Stimulated activated CD4-positive, alpha-beta T cell treated with anti-CD3 and anti-CD28 coated beads, Interleukin-2, amount 100 ng/mL, for 48 hours (primary cell): ENCODE data around the gene SLC3A2.
"Not testable (repeated sequence)": the region's sequence is repeated elsewhere in the genome, so short reads cannot be mapped to it uniquely, and the experiment has no call there.

Source experiments
- DNase-seq, 2 donors: peaks; one replicate each; pipeline ENCODE4 v3.0.0-alpha.2; 2020

Gene SLC3A2

GRCh38 chr11:62931499-62932278, 51.0 kb downstream of the SLC3A2 start:
- no peak for DNase-seq

GRCh38 chr11:62933285-62933684, 52.6 kb downstream of the SLC3A2 start:
- no peak for DNase-seq

GRCh38 chr11:62933750-62934495, 53.2 kb downstream of the SLC3A2 start:
- no peak for DNase-seq

- DNase-seq = no peak
Observed at GRCh38 chr11:62934496-62934785, 53.7 kb downstream of the SLC3A2 start.

GRCh38 chr11:62937528-62937927, 56.8 kb downstream of the SLC3A2 start:
- not testable (repeated sequence) for DNase-seq
